ENCODE data around the gene DCX.

DNA sequence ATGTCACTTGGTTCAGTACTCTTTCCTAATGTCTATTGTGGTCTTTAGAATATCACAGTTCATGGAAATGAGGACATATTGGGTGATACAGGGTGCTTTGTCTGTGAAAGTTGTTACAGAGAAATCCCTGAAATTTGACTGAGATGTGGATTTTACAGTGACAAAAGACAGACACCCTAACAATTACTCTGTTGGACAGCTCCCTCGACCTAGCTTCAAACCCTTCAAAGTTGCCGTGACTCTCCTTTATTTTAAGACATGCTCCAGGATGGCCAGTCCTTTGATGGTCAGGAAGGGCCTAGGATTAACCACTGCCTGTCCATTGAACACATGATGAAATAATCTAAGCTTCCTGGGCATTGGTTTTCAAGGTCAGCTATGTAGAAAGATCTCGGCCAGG, 4.0 kb downstream of the DCX start:
- TF ChIP-seq, protein P1, sequence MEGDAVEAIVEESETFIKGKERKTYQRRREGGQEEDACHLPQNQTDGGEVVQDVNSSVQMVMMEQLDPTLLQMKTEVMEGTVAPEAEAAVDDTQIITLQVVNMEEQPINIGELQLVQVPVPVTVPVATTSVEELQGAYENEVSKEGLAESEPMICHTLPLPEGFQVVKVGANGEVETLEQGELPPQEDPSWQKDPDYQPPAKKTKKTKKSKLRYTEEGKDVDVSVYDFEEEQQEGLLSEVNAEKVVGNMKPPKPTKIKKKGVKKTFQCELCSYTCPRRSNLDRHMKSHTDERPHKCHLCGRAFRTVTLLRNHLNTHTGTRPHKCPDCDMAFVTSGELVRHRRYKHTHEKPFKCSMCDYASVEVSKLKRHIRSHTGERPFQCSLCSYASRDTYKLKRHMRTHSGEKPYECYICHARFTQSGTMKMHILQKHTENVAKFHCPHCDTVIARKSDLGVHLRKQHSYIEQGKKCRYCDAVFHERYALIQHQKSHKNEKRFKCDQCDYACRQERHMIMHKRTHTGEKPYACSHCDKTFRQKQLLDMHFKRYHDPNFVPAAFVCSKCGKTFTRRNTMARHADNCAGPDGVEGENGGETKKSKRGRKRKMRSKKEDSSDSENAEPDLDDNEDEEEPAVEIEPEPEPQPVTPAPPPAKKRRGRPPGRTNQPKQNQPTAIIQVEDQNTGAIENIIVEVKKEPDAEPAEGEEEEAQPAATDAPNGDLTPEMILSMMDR (IDR thresholded peaks at IDR 0.05): no peak
- no peak for TF ChIP-seq POLR2A (IDR thresholded peaks at IDR 0.05)
